HUES6 (cell line): ENCODE measurements around the gene IFI30.

Experiments used
- H3K27ac ChIP-seq: 2 replicates; pipeline ENCODE4 v1.7.0; 2013; ENCODE audit warnings: low read depth, mild to moderate bottlenecking, low read length, inconsistent platforms
- H3K27me3 ChIP-seq: 2 replicates; pipeline ENCODE4 v1.6.1; 2013; ENCODE audit warnings: low read length; ENCODE audit not compliant: control insufficient read depth, insufficient read depth
- H3K36me3 ChIP-seq: 2 replicates; pipeline ENCODE4 v1.6.1; 2013; ENCODE audit warnings: low read length; ENCODE audit not compliant: control insufficient read depth, insufficient read depth
- H3K4me1 ChIP-seq: 2 replicates; pipeline ENCODE4 v1.6.1; 2013; ENCODE audit warnings: low read length; ENCODE audit not compliant: control insufficient read depth, insufficient read depth
- H3K4me3 ChIP-seq: 2 replicates; pipeline ENCODE4 v1.5.1; 2013; ENCODE audit warnings: low read depth, low read length
- H3K9ac ChIP-seq: one replicate; pipeline ENCODE4 v1.6.1; 2013; ENCODE audit warnings: mild to moderate bottlenecking, low read length
- H3K9me3 ChIP-seq: 2 replicates; pipeline ENCODE4 v1.6.1; 2013; ENCODE audit warnings: low read depth, low read length; ENCODE audit not compliant: control insufficient read depth, insufficient read depth

Gene IFI30

GRCh38 chr19:18140473-18140872 lies 33.1 kb upstream of the IFI30 start:
- peaks cover 57% of the 10 kb centered on the region for H3K36me3 ChIP-seq
- no peak overlapping the region for H3K27ac ChIP-seq

GRCh38 chr19:18141031-18141430 lies 32.6 kb upstream of the IFI30 start:
- Histone ChIP-seq H3K9ac (no peak overlapping the region), H3K27ac (no peak overlapping the region), H3K9me3 (no peaks in the 10 kb centered on the region), H3K36me3 (peaks cover 57% of the 10 kb centered on the region), H3K4me3 (no peak overlapping the region), H3K4me1 (no peaks in the 10 kb centered on the region), H3K27me3 (no peaks in the 10 kb centered on the region)

More at GRCh38 chr19:18140473-18140872, 33.1 kb upstream of the IFI30 start:
- H3K4me1 ChIP-seq, result no peaks in the 10 kb centered on the region
- no peaks in the 10 kb centered on the region for H3K27me3 ChIP-seq
- H3K9me3 ChIP-seq, result no peaks in the 10 kb centered on the region
- no peak overlapping the region for H3K4me3 ChIP-seq
- H3K9ac ChIP-seq, result no peak overlapping the region

GRCh38 chr19:18143902-18144301 lies 29.7 kb upstream of the IFI30 start:
- Histone ChIP-seq H3K4me3 (no peak overlapping the region), H3K4me1 (no peaks in the 10 kb centered on the region), H3K9ac (no peak overlapping the region), H3K27ac (no peak overlapping the region), H3K36me3 (peaks cover 48% of the 10 kb centered on the region), H3K27me3 (no peaks in the 10 kb centered on the region), H3K9me3 (no peaks in the 10 kb centered on the region)

DNA sequence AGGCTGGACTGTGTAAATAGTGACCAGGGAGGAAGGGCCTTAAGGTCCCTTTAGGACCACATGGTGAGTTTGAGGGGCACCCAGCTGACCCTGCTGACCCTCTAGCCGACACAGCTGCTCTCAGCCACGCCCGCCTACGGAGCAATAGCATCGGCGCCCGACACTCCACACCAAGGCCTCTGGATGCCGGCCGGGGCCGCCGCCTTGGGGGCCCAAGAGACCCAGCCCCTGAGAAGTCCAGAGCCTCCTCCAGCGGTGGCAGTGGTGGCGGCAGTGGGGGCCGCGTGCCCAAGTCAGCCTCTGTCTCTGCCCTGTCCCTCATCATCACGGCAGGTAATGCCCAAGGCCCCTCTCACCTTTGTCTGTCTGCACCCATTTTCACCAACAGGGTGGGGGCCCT lies 29.3 kb upstream of the IFI30 start:
- Histone ChIP-seq H3K4me3 (no peak overlapping the region), H3K4me1 (no peaks in the 10 kb centered on the region), H3K27ac (no peak overlapping the region), H3K36me3 (peaks cover 46% of the 10 kb centered on the region), H3K9me3 (no peaks in the 10 kb centered on the region), H3K27me3 (no peaks in the 10 kb centered on the region), H3K9ac (no peak overlapping the region)

DNA sequence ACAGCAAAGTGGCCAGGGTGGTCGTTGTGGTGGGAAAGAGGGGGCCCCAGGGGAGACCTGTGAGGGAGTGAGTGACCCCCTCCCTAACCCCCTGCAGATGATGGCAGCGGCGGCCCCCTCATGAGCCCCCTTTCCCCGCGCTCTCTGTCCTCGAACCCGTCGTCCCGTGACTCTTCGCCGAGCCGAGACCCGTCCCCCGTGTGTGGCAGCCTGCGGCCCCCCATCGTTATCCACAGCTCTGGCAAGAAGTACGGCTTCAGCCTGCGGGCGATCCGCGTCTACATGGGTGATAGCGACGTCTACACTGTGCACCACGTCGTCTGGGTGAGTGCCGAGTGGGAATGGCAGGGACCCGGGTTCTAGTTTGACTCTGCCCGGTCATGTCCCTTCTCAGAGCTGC lies 28.7 kb upstream of the IFI30 start:
- Histone ChIP-seq H3K27ac (no peak overlapping the region), H3K9me3 (no peaks in the 10 kb centered on the region), H3K36me3 (peaks cover 46% of the 10 kb centered on the region), H3K4me3 (no peak overlapping the region), H3K9ac (no peak overlapping the region), H3K27me3 (no peaks in the 10 kb centered on the region), H3K4me1 (no peaks in the 10 kb centered on the region)

DNA sequence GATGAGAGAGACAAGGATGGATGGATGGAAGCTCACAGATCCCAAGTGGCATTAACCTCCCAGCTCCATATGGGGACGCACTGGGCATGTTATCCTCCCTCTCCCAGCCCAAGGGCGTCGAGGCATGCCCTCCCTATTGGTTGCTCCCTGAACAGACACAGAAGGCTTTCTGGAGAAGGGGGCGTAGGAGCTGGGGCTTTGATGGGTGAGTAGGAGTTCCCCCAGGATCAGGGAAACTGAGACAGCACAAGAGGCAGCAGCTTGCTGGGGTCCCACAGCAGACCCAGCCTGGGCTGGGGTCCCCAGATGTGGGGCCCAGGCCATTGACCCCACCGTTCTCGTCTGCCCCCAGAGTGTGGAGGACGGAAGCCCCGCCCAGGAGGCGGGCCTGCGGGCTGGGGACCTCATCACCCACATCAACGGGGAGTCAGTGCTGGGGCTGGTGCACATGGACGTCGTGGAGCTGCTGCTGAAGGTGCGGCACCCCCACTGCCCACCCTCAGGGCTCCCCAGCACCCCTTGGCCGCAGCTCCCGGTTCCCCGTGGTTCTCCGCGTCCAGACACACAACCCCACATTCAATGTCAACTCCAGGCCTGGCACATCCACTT lies 28.1 kb upstream of the IFI30 start:
- Histone ChIP-seq H3K4me3 (no peak overlapping the region), H3K27me3 (no peaks in the 10 kb centered on the region), H3K36me3 (peaks cover 42% of the 10 kb centered on the region), H3K9me3 (no peaks in the 10 kb centered on the region), H3K4me1 (no peaks in the 10 kb centered on the region), H3K9ac (no peak overlapping the region), H3K27ac (no peak overlapping the region)

DNA sequence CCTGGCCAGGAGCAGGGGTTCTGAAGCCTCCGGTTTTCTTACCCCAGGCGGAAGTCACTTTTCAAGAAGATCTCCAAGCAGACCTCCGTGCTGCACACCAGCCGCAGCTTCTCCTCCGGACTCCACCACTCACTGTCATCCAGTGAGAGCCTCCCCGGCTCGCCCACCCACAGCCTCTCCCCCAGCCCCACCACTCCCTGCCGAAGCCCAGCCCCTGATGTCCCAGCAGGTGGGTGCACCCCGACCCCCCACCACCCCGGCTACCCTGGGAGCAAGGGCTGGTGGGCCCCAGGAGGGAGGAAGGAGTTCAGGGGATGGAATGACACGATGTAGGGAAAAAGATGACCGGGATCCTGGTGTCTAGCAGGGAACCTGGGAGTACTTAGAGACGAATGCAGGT lies 26.2 kb upstream of the IFI30 start:
- H3K4me1 ChIP-seq, result peaks cover 7% of the 10 kb centered on the region; the same call in 1 of the 2 replicates
- no peak overlapping the region for H3K9ac ChIP-seq
- H3K27ac ChIP-seq, result no peak overlapping the region
- peaks cover 35% of the 10 kb centered on the region for H3K36me3 ChIP-seq
- no peaks in the 10 kb centered on the region for H3K9me3 ChIP-seq
- H3K4me3 ChIP-seq, result no peak overlapping the region
- no peaks in the 10 kb centered on the region for H3K27me3 ChIP-seq

DNA sequence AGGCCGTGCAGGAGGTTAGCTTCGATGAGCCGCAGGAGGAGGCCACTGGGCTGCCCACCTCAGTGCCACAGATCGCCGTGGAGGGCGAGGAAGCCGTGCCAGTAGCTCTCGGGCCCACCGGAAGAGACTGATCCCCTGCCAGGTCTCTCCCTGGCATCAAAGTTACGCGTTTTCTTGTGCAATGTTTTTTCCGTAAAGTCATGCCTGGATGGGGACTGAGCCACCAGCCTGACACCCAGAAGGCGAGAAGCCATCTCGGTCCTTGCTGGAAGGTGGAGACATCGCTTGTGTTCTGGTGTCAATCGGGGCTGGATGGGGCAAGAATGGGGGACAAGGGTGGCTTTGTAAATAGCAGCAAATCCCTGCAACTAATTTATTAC lies 24.0 kb upstream of the IFI30 start:
- H3K4me3 ChIP-seq, result no peak overlapping the region
- H3K36me3 ChIP-seq, result peaks cover 21% of the 10 kb centered on the region
- peaks cover 12% of the 10 kb centered on the region for H3K4me1 ChIP-seq
- H3K9me3 ChIP-seq, result no peaks in the 10 kb centered on the region
- H3K27me3 ChIP-seq, result no peaks in the 10 kb centered on the region
- H3K9ac ChIP-seq, result no peak overlapping the region
- no peak overlapping the region for H3K27ac ChIP-seq

GRCh38 chr19:18150776-18151624 lies 22.6 kb upstream of the IFI30 start:
- Histone ChIP-seq H3K36me3 (peaks cover 14% of the 10 kb centered on the region), H3K27me3 (no peaks in the 10 kb centered on the region), H3K27ac (no peak overlapping the region), H3K9me3 (no peaks in the 10 kb centered on the region), H3K4me3 (no peak overlapping the region), H3K9ac (no peak overlapping the region), H3K4me1 (peaks cover 12% of the 10 kb centered on the region)

DNA sequence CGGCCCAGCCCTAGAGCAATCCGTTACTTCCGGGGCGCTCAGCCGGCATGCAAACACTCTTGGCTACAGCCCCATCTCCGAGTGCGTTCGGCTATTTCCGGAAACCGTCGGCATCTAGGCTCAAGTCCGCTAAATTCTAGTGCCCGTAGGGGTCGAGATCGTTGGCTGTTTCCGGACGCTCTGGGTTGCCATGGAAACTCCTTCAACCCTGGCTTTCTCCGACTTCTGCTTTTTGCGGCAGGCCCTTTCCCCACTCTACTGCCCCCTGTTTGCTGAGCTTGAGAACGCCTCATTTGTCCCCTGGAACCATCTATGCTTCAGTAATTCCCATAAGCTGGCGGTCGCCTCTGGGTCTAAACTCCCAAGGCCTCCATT lies 21.2 kb upstream of the IFI30 start:
- peak overlapping the region; percentile 78; the same call in 1 of the 2 replicates for H3K27ac ChIP-seq
- H3K4me1 ChIP-seq, result peaks cover 15% of the 10 kb centered on the region
- peak overlapping the region; percentile 93 for H3K9ac ChIP-seq
- H3K9me3 ChIP-seq, result no peaks in the 10 kb centered on the region
- H3K4me3 ChIP-seq, result peak overlapping the region; percentile 78
- no peaks in the 10 kb centered on the region for H3K27me3 ChIP-seq
- peaks cover 14% of the 10 kb centered on the region for H3K36me3 ChIP-seq

GRCh38 chr19:18152817-18153555 lies 20.6 kb upstream of the IFI30 start, which contains the start of gene PIK3R2:
Gene PIK3R2, plus strand, starts transcription at chr19:18153163. Its CDS starts 2,717 bp downstream, at chr19:18155880.
- Histone ChIP-seq H3K27ac (peak within 1 kb of the TSS; percentile 78), H3K4me1 (peaks cover 19% of the 10 kb centered on the region), H3K27me3 (no peaks in the 10 kb centered on the region), H3K9ac (peak within 1 kb of the TSS; percentile 93), H3K36me3 (peaks cover 12% of the 10 kb centered on the region), H3K9me3 (no peaks in the 10 kb centered on the region), H3K4me3 (peak within 1 kb of the TSS; percentile 86)
